ENCODE data around the gene DHX16. TPM values are rescaled to one million over a fixed set of nuclear protein-coding genes. Genes with fewer than 3 reads are reported as not detected.

Gene DHX16
- total RNA-seq, 1 experiment from 2014 or later = 34.8 TPM

GRCh38 chr6:30696432-30696831 lies 23.6 kb upstream of the DHX16 start:
- Histone ChIP-seq H3K9me3 (ENCODE audit: control insufficient read depth, low read depth, low read length) (no peaks in the 10 kb centered on the region), H3K4me1 (ENCODE audit: insufficient read depth, low read length) (peaks cover 2% of the 10 kb centered on the region; the same call in 1 of the 2 replicates), H3K23ac (ENCODE audit: insufficient read length, low read depth, low read length) (no peak overlapping the region), H2AK5ac (ENCODE audit: insufficient read length, low read length) (no peak overlapping the region), H3K4me2 (ENCODE audit: insufficient read depth, insufficient read length, low read length) (no peak overlapping the region), H3K4ac (ENCODE audit: low read depth, low read length) (no peak overlapping the region), H3K27me3 (ENCODE audit: insufficient read depth, low read length) (no peaks in the 10 kb centered on the region), H3K79me1 (ENCODE audit: insufficient read depth, low read depth, low read length, poor library complexity, severe bottlenecking) (no peaks in the 10 kb centered on the region), H4K20me1 (ENCODE audit: control insufficient read depth, insufficient read depth, insufficient read length) (no peaks in the 10 kb centered on the region), H2AFZ (ENCODE audit: low read length) (no peak overlapping the region), H2BK12ac (ENCODE audit: insufficient read length, low read depth, low read length) (no peak overlapping the region), H3K9ac (ENCODE audit: extremely low read depth, insufficient read length, low read length) (no peak overlapping the region), H2BK120ac (ENCODE audit: low read depth, low read length, poor library complexity, severe bottlenecking) (no peak overlapping the region), H4K5ac (ENCODE audit: insufficient read length, low read depth, low read length) (no peak overlapping the region), H4K91ac (ENCODE audit: insufficient read length, low read depth, low read length) (no peak overlapping the region), H2BK15ac (ENCODE audit: low read depth, low read length) (no peak overlapping the region), H3K23me2 (ENCODE audit: insufficient read length, low read depth, low read length, poor library complexity, severe bottlenecking) (no peaks in the 10 kb centered on the region), H3K56ac (ENCODE audit: insufficient read length, low read depth, low read length) (no peak overlapping the region), H3T11ph (ENCODE audit: low read length) (no peak overlapping the region), H2BK5ac (ENCODE audit: insufficient read length, low read length) (no peak overlapping the region), H3K18ac (ENCODE audit: insufficient read length, low read depth, low read length) (no peak overlapping the region), H3K79me2 (ENCODE audit: insufficient read depth, low read length) (no peaks in the 10 kb centered on the region), H3K14ac (ENCODE audit: insufficient read depth, low read length) (no peak overlapping the region), H3K27ac (ENCODE audit: insufficient read length, low read depth, low read length) (no peak overlapping the region), H4K8ac (replicated peaks; ENCODE audit: insufficient read length, low read depth, low read length) (no peak overlapping the region), H2BK20ac (ENCODE audit: low read depth, low read length, poor library complexity, severe bottlenecking) (no peak overlapping the region)
- H3K9me3 Mint-ChIP-seq = no peaks in the 10 kb centered on the region
- H3K4me1 Mint-ChIP-seq = peaks cover 6 to 7% of the 10 kb centered on the region in 2 experiments
- no peak overlapping the region for H3K27ac Mint-ChIP-seq
- WGBS (ENCODE audit: extremely low coverage, insufficient read length, low lambda C conversion rate) = no CpG with 5 or more reads among the region's 5 CpGs
- no peaks in the 10 kb centered on the region; the same call in 1 of the 2 replicates for H3K27me3 Mint-ChIP-seq (ENCODE audit: low read depth)
- no peak for DNase-seq
- no peak for TF ChIP-seq CTCF (conservative IDR thresholded peaks at IDR 0.05)
- H3K4me3 Mint-ChIP-seq = no peak overlapping the region
- peaks cover 7 to 21% (median 16%) of the 10 kb centered on the region in 3 experiments; a peak in 6 of 7 replicates for H3K36me3 Mint-ChIP-seq (ENCODE audit: insufficient read depth in 1 of 3, low read depth in 3 of 3)

Data from H9 (cell line).